ENCODE results near the gene EXOC6B. TPM values are rescaled to one million over a fixed set of nuclear protein-coding genes. Genes with fewer than 3 reads are reported as not detected.

Gene EXOC6B
- total RNA-seq, 1 experiment from 2014 or later = 33.7 TPM

- ChIA-PET POLR2A (no interaction called here), CTCF (no interaction called here)
- no peak for ATAC-seq
- Mint-ChIP-seq H3K4me3 (no peak overlapping the region), H3K36me3 (no peaks in the 10 kb centered on the region), H3K4me1 (peaks cover 11% of the 10 kb centered on the region), H3K27ac (no peak overlapping the region), H3K9me3 (no peaks in the 10 kb centered on the region), H3K27me3 (ENCODE audit: low read depth) (no peaks in the 10 kb centered on the region)
- no peak for DNase-seq (ENCODE audit: low spot score)
- TF ChIP-seq E2F1 (CRISPR knock-in tag; IDR thresholded peaks at IDR 0.05) (no peak), KAT7 (CRISPR knock-in tag; IDR thresholded peaks at IDR 0.05; ENCODE audit: borderline replicate concordance) (no peak), SOX15 (CRISPR knock-in tag; IDR thresholded peaks at IDR 0.05) (no peak), RELA (CRISPR knock-in tag; IDR thresholded peaks at IDR 0.05; ENCODE audit: borderline replicate concordance) (no peak), ZNF425 (CRISPR knock-in tag; conservative IDR thresholded peaks at IDR 0.05) (no peak), ZNF671 (CRISPR knock-in tag; IDR thresholded peaks at IDR 0.05) (no peak), JUN (CRISPR knock-in tag; IDR thresholded peaks at IDR 0.05) (no peak), OVOL2 (CRISPR knock-in tag; IDR thresholded peaks at IDR 0.05; ENCODE audit: borderline replicate concordance) (no peak), TEAD1 (CRISPR knock-in tag; IDR thresholded peaks at IDR 0.05) (no peak), ELF4 (CRISPR knock-in tag; IDR thresholded peaks at IDR 0.05; ENCODE audit: low read depth) (no peak), NR1H2 (CRISPR knock-in tag; IDR thresholded peaks at IDR 0.05) (no peak), STAT6 (CRISPR knock-in tag; conservative IDR thresholded peaks at IDR 0.05; ENCODE audit: low read depth) (no peak), RORB (CRISPR knock-in tag; IDR thresholded peaks at IDR 0.05) (no peak), ATF3 (CRISPR knock-in tag; conservative IDR thresholded peaks at IDR 0.05) (no peak), AFF4 (CRISPR knock-in tag; IDR thresholded peaks at IDR 0.05; ENCODE audit: borderline replicate concordance) (no peak), CREM (CRISPR knock-in tag; IDR thresholded peaks at IDR 0.05) (no peak), PREB (CRISPR knock-in tag; IDR thresholded peaks at IDR 0.05; ENCODE audit: borderline replicate concordance) (no peak), HMGA2 (CRISPR knock-in tag; IDR thresholded peaks at IDR 0.05) (no peak), ZNF317 (CRISPR knock-in tag; IDR thresholded peaks at IDR 0.05; ENCODE audit: borderline replicate concordance, low read depth) (no peak)
These were observed 252.6 kb downstream of the EXOC6B start for GRCh38 chr2:72573232-72573631.
